Retina (tissue), 1 donor: Measurements from ENCODE around the gene ST14.

ENCODE experiments used
- DNase-seq: peaks from one replicate; pipeline ENCODE4 v3.0.0-alpha.2; 2016

The ST14 gene

DNA sequence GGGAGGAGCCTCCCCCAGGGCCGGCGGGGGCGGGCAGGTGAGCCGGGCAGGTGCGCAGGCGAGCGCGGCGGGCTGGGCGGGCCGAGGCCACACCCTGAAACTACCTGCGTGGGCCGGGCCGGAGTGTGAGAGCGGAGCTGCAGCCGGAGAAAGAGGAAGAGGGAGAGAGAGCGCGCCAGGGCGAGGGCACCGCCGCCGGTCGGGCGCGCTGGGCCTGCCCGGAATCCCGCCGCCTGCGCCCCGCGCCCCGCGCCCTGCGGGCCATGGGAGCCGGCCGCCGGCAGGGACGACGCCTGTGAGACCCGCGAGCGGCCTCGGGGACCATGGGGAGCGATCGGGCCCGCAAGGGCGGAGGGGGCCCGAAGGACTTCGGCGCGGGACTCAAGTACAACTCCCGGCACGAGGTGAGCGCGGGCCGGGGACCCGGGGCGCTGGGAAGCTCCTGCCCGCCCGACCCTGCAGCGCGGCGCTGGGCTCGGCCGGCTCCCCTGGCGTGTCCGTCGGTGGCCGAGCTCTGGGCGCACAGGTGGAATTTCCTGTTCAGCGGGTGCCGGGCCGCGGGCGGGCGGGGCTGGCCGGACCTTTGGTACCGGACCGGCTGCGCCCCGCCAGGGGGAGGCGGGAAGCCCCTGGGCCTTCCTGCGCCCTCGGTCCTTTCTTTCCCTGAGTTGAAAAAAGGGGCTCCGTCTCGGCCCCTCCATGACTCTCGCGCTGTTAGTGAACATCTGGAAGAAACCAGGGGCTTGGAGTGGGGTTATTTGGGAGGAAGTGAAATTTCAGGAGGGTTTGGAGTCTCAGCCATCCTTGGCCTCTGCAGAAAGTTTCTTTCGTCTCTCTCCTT lies at the start of gene ST14:
ST14 (plus strand) TSS at position 126 of the 841 bp plus-strand sequence; CDS start at position 324, 198 bp downstream.
- DNase-seq: peak; percentile 52

DNA sequence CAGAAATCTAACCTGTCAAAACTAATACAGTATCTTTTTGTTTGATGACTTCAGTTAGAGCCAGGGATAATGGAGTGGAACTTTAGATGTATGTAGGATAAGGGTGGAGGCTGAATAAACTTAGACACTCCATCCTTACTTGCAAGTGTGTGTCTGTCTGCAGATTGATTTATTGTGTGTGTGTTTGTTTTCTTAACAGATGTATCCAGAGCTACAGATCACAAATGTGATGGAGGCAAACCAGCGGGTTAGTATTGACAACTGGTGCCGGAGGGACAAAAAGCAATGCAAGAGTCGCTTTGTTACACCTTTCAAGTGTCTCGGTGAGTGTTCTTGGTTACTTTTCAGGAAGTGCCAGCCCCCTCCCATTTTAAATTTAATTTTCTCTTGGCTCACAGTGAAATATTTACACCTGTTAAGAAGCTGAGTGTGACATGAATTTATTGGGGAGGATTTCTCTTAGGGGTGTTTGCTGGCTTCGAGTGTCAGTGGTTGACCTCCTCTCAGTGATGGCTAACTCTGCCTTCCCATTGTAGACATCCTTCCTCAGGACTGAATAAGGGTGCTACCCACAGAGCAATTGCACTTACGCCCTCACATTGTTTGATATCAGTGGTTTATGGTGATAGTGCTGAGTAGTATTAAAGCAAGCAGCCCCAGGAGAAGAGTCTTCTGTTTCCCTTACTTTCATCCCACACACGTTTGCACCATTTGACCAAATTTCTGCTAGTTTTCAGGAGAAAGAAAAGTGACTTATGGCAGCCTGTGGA lies 49.1 kb upstream of the ST14 start:
- no peak for DNase-seq

DNA sequence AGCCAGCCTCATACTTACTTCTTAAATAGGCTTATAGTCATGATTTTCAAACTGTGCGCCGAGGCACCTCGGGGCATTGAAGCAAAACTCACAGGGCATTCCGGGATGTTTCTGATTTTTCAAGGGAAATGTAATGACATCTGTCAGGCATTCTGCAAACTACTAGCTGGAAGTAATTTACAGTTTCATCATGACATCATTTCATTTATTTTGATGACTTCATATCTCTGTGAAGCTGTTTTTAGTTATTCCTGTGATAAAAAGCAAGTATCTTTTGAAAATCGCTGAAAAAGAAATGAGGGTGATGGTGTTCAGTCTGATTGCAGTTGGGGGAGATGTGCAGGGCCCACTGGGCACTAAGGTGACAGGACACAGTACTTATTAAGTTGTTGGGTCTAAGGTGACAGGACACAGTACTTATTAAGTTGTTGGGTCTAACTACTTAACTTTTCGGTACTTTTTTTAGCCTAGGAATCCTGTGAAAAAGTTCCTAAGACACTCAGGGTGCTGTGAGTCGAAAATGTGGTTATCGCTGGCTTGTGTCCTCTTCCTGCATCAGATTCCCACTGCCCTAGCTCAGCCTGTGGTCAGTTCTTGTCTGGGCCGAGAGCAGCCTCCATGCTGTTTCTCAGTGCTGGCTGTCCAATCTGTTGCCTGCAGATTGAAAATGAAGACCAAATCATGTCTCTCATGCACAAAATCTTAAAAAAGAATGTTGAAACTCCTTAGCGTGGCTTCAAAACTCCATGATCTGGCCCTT lies 47.3 kb upstream of the ST14 start:
- no peak for DNase-seq

DNA sequence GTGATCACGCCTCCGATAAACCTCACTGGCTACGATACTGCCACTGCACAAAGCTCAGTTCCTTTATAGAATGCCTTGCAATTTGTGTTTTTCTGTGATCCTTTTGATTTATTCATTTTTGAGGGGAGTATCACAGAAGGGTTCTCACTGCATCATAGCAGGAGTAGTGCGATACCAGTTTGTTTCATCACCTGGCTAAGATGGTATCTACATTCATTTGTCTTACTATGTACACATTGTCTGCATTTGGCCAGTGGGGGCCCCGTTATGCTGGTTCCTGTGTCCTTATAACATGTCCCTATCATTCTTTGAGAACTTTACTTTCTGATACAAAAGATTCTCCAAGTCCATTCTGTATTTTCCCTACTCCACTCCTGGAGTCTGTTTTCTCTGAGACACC lies 45.3 kb upstream of the ST14 start:
- no peak for DNase-seq

DNA sequence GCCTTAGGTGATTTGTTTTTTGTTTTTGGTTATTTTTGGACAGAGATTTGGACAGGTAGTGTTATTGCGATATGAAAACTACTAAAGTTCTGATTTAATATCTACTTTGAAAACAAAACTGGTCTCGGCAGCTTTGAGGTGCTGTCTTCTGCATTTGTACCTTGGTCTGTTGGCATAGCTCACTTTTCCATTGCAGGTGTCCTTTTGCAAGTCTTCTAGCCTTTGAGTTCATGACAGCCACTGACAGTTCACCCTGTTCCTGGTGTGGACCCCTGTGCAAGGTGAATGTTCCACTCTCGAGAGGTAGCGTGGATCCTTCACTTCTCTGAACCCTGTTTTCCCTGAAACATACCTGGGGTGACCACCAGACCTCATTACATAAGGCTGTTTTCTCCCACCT lies 44.9 kb upstream of the ST14 start:
- DNase-seq: no peak

DNA sequence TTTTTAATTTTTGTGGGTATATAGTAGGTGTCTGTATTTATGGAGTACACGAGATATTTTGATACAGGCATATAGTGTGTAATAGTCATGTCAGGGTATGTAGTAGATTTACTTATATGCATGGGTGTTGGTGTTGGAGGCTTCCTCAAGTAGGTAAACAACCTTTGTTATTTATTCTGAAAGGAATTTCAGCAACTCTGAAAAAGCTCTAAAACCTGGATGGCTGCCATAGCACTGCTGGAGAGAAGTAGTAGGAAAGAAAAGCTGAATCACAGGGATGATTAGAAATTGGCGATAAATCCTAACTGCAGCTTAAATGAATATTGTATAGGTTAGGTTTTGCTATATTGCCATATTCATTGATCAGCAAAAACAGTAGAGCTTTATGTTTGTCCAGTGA lies 44.4 kb upstream of the ST14 start:
- DNase-seq: no peak

DNA sequence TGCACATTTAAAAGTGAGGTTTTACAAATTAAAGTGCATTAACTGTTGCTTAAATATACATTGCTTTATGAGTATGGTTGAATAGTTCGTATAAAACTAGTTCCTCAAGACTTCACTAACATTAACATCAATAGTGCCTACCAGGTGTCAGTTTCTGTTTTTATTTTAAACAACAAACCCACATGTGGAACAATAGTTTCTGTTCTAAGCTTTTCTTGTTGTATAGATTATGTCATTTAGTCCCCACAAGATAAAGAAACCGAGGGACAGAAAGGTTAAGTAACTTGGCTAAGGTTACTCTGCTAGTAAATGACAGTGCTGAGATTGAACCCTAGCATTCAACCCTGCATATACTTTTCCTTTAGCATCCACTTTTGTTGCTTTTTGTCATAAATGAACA lies 41.4 kb upstream of the ST14 start:
- DNase-seq: no peak

DNA sequence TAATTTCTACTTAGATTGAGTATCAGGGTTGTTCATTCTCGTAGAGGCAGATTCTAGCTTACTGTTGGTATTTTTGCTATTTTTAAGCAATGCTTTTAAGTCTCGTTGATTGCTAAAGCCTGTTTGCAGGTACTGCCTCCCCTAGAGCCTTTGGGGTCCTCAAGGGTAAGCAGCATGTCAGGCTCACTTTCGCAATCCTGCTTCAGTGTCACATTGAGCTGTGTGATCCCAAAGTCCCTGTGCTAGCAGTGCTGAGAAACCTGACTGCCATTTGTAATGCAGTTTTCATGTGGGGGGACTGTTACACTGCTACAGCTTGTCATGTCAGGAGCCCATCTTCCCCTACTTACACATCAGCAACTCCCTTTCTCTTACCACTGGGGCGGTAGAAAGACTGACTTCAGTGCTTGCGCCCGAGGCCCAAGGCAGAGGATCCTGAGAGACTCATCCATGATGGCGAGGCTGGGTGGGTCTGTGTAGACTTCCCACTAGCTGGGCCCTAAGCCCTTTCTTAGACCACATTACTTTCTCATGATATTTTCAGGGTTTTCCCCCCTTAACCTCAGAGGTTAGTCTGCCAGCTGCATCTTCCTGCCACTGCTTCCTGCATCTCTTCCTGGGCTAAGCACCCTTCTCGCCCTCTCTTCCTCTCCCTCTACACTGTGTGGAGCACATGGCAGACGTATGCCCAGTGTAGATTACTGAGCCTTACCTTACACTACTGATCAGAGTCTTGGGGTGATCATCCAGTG lies 40.8 kb upstream of the ST14 start:
- no peak for DNase-seq

DNA sequence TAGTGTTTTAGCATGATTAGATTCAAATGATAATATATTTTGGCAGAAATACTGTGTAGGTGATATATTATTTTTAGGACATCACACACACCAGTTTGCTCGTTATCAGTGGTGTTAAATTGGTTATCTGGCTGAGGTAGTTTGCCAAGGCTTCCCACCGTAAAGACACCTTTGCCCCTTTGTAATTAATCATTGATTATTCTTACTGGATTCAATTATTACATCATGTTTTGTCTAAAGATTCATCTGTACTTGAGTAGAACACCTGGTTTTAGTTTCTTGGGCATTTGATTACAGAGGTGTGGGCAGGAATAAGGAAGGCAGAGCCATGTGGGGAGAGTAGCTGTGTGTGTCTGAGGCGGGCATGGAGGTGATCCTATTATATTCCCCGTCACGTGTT lies 39.5 kb upstream of the ST14 start:
- DNase-seq: no peak

DNA sequence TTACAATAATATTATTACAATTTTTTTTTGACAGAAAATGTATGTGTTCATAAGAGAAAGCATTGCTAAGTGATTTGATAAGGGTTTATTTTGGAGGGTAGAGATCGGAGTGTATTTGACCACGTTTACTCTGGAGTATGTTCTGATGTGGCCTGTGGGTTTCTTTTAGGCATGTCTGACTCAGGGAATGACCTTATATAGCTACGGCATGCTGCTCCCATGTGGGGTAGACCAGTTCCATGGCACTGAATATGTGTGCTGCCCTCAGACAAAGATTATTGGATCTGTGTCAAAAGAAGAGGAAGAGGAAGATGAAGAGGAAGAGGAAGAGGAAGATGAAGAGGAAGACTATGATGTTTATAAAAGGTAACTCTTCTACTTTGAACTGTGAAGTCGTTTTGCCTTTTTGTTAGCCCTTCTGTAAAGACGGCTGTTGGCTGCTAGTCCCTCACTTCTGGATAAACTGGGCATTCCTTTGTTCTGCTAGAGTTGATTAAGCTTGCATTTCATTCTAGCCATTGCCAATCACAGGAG lies 38.1 kb upstream of the ST14 start:
- DNase-seq: no peak

DNA sequence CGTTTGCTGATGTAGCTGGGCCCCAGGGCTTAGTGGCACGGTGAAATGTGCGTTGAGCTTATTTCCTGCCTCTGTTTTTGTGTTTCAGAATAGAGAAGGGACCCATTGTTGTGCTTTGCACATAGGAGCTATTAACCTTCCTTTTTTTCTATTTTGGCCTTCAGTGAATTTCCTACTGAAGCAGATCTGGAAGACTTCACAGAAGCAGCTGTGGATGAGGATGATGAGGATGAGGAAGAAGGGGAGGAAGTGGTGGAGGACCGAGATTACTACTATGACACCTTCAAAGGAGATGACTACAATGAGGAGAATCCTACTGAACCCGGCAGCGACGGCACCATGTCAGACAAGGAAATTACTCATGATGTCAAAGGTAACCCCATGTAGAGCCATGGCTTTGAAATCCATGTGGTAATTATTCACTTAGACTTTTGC lies 37.4 kb upstream of the ST14 start:
- DNase-seq: no peak

DNA sequence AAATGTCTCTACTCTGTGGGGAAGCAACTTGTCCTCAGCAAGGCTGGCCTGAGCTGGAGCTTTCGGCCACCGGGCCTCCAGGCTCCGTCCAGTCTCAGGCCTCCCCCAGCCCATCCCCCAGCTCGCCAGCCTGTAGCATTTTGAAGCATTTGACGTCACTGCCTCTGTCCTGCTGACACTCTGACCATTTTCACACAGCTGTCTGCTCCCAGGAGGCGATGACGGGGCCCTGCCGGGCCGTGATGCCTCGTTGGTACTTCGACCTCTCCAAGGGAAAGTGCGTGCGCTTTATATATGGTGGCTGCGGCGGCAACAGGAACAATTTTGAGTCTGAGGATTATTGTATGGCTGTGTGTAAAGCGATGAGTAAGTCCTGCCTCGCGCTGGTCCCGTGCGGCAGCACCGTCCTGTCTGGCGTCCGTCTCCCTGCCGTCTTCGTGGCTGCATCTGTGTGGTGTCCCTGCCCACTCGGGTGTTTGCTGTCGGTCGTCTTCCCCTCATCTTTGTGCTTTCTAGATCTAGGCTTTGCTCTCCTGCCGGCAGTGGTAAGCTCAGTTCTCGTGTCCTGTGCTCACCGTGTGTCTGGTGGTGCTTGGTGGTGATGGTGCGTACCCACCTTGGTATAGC lies 36.1 kb upstream of the ST14 start:
- DNase-seq: no peak

DNA sequence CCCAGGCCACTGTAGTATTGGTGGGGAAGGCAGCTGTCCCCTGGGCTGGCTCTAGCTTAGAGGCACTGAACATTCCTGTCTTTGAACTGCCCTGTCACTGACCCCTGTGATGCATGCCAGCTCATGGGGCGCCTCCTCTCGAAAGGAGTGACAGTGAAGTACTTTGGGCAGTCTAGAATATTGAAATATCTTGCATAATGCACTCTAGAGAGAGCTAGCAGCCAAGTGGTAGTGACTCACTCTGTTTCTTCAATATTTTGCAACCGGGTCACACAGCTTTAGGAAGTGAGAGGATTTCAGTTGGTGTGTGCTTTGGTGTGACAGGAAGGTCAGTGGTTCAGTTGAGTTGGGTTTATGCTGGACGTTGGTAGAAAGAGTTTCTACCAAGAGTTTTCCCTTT lies 35.5 kb upstream of the ST14 start:
- DNase-seq: no peak

DNA sequence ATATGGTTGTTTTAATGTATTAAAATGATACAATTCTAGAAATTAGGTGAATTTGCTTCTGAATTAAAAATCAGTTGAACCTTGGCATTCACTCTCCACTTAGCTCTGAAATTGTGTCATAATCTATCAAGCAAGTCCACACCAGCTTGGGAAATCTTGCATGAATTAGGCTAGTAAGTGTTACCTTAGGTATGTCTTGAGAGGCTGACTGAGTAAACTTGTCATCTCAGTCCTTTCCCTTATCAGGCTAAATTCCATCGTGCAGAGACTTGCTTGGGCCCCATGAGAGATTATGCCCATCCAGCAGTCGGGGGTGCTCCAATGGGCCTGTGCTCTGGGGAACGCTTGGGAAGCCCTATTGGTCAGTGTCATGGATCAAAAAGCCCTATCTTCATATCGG lies 33.9 kb upstream of the ST14 start:
- DNase-seq: no peak

DNA sequence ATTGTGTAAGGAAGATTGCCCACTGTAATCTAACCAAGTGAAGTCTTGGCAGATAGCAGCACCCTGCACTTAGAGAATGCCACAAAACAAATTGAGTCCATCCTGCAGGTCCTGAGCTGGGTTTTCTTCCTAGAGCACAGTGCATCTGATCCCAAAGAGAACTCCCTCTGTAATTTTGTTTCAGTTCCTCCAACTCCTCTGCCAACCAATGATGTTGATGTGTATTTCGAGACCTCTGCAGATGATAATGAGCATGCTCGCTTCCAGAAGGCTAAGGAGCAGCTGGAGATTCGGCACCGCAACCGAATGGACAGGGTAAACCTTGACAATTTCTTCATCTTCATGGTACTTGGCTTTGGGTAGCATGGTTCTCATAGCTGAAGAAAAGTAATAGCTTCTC lies 33.1 kb upstream of the ST14 start:
- no peak for DNase-seq

DNA sequence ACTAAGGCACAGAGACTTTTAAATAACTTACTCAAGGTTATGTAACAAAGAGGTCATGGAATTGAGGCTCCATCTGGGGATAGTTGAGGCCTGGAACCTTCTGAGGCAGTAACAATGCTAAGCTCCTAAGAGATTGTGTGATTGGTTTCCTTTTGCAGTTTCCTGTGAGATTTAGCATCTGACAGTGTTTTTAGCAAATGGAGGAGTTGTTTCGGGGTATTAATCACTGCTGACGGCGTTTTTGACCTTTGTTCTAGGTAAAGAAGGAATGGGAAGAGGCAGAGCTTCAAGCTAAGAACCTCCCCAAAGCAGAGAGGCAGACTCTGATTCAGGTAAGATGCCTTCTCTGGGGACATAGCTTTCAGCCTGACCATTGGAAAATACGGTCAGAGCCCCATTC lies 32.1 kb upstream of the ST14 start:
- DNase-seq: no peak

DNA sequence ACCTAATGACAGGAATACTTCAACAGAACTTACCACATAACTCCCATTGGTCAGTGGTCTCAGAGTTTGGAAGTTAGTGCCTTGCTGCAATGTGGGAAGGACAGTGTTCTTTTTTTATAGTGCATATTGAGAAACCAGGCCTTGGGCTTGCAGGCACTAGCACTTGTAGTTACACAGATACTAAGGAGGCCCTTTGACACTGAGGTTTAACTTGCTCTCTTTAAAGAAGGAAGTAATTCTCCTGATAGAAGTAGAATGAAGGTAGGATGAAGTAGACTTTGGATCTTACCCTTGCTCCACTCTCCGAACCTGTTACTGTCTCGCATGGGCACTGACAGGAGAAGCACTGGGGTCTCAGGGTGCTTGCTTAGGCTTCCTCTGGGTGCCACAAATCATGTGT lies 31.0 kb upstream of the ST14 start:
- DNase-seq: no peak

DNA sequence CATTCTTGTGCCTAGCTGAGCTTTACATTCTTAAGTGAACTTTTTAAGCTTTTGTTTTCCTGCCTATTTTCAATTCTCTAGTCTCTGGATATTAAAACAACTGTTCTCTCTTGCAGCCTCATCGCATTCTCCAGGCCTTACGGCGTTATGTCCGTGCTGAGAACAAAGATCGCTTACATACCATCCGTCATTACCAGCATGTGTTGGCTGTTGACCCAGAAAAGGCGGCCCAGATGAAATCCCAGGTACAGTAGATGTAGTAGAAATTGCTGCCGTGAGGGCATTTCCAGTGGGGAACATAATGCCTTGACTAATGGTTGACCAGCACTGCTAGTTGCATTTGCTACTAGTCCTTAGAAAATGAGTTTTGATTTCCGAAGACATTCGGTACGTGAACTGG lies 29.7 kb upstream of the ST14 start:
- DNase-seq: no peak

DNA sequence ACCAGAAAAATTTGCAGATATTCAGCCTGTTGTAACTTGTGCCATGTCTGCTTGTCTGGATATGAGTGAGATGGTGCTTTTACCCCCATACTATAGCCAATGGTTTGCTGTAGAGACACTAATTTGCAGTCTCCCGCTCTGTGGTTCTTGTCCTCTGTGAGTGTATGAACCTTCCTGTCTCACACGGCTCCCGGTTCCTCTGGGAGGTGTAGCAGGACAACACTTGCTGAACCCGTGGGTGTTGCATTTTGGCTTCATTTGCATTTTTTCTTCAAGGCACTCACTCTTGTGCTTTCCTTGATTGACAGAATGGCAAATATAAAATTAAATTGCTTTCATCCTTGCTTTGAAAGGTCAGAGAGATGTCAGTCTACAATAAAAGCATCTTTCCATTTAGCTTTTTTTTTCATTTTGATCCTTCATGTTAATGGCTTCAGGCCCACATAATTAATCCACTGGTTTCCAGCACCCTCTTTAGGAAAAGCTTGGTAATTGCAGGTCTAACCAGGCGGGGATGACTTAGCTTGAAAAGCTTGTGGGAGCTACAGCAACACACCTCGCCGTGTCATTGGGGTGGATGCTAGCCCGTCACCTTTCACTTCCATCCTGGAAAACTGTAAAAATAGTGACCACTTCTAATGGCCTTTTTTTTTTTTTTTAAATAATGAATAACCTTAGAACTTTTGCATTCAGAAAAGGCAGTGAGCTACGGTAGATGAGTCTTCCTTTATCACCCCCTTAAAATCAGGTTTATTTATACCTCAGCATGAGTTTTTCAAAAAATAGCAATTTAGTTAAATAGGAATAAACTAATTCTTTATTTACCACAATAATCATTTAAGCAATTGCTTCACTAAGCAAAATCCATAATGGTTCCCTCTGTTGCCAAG lies 27.4 kb upstream of the ST14 start:
- peak; percentile 71 for DNase-seq

DNA sequence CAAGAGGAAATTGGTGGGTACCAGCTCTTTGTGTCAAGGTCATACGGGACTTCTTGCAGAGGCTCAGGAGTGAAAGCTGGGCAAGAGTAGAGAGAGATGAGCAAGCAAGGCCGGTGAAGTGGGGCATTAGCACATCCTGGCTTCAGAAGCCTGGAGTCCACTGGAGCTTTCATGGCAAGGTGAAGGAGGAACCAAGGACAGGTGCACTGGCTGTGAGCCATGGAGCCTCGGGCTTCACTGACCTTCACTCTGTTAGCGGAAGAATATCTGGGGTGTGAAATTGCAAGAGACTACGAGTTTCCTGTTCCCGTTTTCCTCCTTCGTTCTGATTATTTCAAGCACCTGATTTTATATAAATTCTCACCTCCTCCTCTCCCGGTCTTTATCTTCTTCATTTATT lies 25.9 kb upstream of the ST14 start:
- no peak for DNase-seq

DNA sequence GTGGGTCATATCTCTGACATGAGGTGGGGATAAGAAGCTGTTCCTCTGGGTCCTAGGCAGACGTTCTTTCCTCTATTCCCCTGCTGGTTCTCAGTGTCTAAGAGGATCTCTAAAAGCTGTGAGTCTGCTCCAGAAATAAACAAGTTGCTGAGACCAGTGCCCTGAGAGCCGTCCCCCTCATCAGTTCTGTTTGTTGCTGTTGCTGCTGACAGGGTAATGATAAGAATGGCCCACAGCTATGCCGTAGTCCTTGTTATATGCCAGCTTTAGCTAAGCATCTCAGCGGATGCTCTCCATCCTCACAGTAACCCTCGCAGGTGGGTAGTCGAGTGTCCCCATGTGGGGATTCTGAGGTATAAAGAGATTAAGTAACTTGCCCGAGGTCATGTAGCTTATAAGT lies 23.5 kb upstream of the ST14 start:
- DNase-seq: no peak
